GM18502 (cell line): ENCODE results near the gene PDCD1LG2.

Experiments used
- ATAC-seq: cut with Tn5 transposase; IDR thresholded peaks from one replicate; pipeline ENCODE4 v1.9.1; 2021; ENCODE audit warnings: mild to moderate bottlenecking; ENCODE audit not compliant: unreplicated experiment, poor library complexity

Gene PDCD1LG2

DNA sequence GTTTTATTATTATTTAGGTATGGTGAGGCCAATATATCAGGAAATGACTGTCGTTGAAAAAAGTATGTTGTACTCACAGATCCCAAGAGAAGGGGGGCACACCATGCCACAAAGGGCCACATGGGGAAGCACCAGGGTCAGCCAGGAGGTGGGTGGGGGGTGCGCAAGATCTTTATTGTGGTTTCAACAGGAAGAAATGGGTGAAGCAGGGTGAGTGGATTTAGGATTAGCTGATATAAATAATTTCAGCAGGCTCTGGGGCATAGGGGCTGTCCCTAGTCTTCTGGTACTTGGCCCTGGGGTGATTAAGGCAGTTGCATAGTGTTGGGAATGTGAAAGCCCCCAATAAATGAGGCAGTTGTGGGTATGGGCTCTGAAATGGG, 8.6 kb downstream of the PDCD1LG2 start:
- peak; percentile 32 for ATAC-seq

DNA sequence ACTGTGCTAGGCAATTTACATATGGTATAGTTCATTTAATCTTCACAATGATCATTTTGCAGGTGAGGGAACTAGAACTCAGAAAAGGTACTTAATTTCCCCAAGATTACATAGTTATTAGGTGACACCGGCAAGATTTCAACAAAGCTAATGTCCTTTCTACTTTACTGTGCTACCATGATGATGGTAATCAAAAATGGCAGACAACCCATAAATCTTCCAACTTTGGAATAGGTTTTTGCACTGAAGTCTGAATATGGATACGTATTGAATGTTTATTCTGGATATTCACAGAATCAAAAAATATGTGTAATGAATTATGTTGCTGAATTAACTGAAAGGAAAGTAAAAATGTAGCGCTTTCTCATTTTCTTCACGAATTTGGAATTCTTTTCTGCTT, 13.8 kb downstream of the PDCD1LG2 start:
- no peak for ATAC-seq

DNA sequence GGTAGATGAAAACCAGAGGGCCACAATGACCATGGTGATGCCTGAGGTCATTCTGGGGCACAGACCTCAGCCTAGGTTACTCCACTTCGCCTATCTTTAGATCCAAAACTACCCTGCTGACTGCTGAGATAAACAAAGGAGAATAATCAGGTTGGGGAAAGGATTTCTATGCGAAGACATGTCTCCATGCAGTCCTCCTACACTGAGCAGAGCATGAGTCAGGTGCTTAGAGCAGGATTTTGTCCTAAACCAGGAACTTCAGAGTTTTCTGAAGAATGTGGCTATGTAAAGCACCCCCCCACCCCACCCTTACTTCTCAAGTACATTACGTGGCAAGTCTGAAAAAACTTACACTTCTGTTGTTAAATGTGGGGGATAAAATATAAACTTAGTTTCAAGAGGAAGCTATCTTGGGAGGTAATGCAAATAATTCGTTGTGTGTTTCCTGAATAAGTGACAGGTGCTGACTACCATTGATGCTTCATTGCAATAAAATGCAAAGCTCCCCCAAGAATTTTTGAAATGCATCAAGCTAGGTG, 19.4 kb downstream of the PDCD1LG2 start:
- peak; percentile 71 for ATAC-seq

DNA sequence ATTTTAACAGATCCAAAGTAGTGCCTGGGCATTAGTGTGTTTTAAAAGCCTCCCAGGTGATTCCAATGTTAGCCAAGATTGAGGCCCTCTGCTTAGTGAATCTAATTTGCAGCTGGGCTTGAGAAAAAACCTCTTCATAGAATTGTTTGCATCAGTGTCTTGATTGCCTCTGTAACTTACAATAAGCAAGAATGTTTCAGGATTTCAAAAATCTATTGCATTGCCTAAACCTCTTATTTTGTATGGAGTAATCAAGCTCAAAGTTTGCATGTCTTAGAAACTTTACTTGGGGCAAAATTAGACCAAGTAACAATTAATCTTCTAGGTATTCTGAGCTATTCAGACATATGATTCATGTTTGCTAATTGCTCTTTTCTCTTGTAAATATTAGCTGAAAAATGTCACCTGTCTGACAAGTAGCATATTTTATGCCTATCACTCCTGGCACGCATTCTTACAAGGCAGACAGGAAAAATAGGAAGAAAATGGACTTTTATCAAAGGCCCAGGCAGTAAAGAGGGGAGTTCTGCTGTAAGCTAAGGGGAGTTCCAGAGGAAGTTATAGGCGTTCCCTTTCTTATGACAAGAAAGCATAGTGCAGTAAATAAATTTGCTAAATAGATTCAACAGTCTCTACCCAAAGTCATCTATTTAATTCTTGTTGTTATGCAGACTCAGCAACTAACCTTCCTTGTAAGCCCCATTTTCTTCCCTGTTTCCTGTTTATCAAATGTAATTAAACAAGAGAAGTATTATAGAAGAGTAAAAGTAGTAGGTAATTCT, 21.0 kb downstream of the PDCD1LG2 start:
- ATAC-seq: no peak

DNA sequence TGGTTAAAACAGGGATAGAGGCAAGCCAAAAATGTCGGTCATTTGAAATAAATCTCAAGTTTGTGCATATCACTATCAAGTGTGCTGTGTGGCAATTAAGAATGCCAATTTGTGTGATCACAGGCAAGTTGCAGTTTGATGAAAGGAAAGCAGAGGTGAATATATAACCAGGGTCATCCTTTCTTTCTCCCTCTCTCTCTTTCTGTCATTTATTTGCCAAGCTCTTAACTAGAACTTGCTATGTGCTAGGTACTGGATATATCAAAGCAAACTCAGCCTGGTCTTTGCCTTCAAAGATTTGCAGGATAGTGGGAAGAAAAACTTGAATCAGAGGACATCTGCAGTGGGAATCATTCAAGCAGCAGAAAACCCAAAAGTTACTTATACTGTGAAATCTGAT, 22.0 kb downstream of the PDCD1LG2 start:
- ATAC-seq: no peak

DNA sequence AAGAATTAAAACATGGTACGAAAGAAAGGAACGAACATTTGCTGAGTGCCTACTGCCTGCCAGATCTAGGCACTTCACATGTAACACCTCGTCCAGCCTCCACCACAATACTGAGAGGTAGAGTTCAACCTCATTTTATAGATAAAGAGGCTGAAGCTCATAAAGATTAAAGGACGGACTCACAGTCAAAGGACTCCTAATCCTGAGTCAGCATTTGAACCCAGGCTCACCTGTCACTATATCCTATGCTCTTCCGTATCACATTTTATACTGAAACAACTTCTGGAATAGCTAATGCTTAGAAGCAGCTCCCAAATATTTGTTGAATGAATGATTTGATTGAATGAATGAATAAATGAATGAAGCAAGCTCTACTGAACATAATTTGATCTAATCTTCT, 22.5 kb downstream of the PDCD1LG2 start:
- ATAC-seq: no peak

DNA sequence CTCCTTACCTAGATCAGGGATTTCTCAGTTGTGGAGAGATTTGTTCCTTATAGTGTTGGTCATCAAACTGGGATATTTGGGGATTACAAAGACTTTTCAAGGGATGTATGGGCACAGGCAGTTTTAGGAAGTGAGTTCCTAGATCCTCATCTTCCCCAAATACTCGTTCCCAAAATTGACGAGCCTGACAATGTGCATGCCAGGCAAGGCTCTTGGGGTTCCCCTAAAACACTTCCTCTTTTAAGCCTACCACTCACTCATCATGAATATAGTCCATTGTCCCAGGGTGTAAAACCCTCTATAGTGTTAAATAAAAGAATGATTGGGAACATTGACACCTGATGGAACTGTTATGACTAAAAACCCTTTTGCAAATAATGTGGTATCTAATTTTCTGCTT, 26.4 kb downstream of the PDCD1LG2 start:
- peak; percentile 77 for ATAC-seq

DNA sequence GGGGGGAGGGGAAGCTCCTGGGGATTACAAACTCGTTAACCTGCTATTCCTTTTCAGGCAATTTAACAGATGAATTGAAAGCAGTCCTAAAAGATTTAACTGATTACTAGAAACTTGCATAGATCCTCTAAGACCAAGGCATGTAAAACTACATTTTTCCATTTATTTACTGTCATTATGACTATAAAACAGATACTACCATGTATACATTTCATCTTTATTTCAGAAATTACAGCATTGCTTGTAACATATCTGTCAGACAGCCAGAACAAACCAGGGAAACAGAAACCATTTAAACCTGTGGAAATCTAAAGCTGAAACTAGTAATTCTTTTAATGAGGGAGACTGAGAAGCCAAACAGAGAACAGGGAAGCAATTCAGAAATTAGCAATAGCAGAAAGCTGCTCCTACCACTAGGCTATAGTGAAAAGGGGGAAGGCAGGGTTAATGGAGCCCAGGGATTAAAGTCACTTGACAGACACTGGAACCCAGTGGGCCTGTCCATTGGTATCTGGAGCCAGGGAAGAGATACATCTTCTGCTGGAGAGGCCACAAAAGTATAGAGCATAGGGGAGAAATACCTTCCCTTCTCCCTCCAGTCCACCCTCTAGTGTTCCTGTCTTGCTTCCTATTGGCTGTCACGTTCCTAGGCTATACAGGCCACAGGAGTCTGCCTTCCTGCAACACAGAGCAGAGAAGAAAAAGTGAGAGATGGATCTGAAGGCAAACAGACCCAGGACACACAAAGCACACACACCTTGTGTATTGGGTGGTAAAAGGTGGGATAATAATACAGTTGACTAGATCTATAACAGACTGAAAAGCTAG, 33.8 kb downstream of the PDCD1LG2 start:
- ATAC-seq: no peak

DNA sequence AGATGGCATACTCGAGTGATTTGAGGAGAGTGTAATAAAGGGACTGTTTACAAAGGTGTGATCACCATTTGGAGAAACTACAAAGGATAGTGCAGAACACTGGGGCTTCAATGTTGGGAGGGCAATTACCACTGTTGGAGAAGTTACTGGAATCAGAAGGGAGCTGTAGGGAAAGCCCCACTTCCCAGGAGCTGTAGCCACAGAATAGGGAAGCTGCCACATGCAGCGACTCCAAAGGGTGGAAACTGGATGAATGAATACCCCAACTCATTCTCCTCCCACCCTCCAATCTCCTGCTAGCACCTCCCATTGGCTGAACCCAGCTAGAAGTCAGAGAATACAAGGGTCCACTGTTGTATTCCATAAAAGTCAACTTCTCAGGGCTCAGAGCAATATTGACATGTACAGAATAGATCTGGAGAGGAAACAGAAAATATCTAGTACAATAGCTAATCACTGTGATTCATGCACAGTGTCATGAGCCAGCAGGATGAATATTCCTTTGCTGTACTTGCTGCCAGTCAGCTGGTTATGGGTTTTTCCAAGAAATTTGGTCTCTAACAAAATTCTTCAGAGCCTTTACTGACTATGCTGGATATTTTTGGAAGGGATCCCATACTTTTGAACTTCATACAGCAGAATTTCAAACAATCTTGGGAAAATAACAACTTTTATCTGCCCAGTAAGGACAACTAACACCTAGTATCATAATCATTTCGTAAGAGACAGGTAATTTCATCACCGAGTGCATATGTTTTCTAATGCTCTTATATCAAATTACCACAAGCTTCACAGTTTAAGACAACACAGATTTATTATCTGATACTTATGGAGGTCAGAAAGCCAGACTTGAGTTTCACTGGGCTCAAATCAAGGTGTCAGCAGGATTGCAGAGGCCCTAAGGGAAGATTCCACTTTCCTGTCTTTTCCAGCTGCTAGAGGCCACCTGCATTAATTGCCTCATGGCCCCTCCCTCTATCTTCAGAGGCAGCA, 39.6 kb downstream of the PDCD1LG2 start:
- no peak for ATAC-seq

DNA sequence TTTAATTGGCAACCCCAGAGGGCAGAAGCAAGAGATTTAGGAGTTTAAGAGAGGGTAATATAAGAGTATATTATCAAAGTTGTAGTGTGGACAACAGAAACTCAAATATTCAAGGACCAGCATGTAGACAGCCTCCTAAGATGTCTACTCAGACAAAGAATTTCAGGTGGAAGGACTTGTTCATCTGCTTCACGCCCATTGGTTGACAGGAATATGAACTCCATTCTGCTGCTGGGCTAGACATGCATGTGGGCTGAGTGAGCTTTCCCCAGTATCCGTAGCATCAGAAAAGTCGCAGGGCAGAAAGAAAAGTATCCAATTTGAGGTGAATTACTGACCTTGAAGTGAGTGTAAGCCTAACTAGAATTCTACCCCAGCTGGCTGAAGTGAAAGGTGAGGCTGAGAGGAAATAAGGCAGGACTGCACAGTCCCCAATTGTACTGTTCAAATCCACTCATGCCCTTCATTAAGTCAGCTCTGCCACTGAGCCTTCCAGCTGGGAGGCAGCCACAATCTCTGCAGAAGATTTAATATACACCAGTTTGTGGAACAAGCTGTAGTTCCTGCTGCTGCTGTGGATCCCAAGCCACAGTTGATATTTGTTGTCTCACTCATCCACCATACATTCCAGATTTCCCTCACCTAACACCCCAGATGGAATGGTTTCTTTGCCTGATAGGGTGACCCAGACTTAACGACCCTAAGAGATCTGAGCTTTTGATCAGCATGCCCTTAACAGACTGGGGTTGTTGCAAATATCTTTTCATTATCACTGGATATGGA, 41.2 kb downstream of the PDCD1LG2 start:
- ATAC-seq: no peak

DNA sequence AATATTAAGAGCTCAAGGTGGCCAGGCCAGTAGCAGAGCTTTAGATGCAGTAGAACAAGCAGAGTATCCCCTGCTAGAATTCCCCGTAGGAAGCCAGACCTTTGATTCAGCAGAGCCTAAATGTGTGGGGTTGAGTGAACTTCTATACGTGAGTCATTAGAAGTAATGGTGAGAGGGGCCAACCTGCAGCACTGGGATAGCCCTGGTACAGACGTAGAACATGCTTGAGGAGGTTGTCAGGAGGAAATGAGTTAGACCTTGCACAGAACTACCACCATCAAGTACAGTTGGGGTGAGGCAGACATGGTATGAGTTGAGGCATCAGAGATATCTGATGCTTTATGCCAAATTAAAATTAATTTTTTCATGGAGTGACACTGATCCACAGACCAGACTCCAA, 42.0 kb downstream of the PDCD1LG2 start:
- ATAC-seq: no peak

DNA sequence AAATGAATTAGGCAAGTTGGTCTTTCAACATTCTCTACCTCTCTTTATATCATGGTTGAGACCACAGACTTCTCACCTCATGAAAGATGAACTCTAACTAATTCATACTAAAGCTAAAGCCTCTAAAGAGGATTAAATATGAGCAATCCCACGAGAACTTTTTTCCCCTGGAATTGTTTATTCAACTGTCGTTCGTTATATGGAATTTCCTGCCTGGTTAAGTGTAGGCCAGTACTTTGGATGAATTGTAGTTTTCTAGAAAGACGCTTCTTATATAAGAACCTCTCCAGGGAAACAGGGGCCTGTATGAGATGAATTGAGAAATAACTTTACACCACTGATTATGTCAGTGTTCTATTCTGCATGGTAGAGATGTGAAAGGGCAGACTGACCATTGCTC, 42.9 kb downstream of the PDCD1LG2 start:
- ATAC-seq: no peak

DNA sequence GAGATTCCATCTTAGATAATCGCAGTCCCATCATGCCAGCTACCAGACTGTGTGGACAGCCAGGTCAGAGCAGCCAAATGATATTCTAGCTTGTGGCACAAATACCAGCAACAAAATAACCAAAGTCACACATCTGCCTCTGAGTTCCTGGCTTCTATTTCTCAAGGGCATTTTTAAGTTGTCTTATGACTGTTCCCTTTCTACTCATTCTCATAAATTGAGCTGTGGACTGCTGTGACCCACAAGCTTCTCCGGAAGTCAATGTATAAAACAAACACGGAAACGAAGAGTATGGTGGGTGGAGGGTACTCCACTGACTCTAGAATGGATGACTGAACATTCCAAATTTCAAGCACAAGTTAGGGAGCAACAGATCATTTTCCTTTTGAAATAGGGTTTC, 43.9 kb downstream of the PDCD1LG2 start:
- ATAC-seq: peak; percentile 82

DNA sequence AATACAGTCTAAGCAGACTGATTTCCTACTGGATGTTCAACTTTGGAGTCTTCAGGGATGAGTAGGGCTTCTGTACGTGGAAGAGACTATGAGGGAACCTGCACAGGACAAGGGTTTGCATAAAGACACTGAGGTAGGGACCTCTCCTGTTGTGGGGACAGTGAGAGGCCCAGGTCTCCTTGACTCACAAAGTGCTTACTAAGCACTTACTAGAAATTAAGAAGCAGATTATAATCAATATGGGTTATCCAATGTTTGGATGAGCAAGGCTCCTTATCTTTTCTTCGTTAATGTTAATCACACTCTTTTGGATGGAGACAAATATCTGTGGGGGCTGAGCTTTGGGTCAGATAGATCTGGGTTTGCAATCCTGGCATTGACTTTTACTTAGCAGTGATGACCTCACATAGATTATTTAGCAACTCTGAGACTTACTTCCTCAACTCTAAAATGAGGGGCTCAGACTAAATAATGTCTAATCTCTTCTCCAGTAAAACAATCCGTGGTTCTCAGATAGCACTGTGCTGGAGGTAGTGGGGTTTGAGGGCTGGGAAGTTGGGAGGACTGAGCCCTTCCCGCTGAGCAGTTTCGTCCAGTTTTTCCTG, 45.9 kb downstream of the PDCD1LG2 start:
- no peak for ATAC-seq

DNA sequence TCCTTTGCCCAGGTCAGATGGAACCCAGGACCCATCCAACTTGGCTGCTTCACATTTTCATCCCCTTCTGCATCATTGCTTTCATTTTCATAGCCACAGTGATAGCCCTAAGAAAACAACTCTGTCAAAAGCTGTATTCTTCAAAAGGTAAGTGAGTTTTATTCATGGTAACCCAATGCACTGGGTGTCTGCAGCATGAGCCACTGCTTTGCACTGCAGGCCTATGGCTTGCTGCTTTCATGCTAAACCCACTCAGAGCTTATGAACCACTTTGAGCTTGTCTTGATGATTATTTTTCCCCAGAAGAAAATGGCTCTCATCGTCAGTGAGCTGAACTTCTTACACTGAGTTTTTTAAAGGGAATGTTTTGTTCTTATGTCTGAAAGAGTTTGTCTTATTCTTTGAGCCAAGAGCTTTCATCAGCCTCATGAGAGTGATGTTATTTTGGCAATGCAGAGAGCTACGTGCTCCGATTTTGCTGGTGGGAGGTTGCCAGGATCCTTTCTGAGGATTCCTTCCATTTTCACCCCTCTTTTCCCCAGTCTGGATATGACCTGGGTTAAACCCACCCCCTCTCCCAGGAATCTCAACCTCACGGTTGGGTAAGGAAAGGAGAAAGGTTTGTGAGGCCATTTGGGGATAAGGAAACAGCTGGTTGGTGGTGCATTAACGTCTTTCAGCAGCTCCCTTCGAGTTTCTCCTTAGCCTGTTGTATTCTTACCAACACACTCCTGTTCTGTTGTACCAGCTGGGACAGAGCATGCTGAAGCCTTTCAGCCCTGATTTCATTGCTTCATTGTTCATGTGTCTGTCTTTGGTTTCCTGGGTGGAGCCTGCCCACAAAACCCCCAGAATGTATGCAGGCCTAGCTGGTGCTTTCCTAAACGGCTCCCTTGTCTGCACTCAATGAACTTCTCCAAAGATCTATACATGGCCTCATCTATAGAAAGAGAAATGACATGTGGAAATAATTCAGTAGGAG, 47.6 kb downstream of the PDCD1LG2 start:
- ATAC-seq: peak; percentile 73

DNA sequence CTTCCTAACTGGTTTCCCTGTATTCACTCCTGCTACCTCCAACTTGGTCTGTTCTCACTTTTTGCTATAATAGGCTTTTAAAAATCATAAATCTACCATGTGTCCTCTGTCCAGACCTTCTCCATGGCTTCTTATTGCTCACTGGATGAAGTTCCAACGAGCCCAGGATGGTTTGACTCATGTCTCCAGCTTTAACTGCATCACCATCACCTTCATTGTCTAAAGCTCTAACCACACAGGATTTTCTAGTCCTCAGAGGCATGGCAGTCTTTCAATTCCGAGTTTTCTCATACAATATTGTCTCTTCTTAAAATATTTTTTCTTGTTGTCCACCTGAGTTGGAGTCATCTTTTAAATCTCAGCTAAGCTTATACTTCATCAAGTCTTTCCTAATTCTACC, 49.3 kb downstream of the PDCD1LG2 start:
- ATAC-seq: no peak

DNA sequence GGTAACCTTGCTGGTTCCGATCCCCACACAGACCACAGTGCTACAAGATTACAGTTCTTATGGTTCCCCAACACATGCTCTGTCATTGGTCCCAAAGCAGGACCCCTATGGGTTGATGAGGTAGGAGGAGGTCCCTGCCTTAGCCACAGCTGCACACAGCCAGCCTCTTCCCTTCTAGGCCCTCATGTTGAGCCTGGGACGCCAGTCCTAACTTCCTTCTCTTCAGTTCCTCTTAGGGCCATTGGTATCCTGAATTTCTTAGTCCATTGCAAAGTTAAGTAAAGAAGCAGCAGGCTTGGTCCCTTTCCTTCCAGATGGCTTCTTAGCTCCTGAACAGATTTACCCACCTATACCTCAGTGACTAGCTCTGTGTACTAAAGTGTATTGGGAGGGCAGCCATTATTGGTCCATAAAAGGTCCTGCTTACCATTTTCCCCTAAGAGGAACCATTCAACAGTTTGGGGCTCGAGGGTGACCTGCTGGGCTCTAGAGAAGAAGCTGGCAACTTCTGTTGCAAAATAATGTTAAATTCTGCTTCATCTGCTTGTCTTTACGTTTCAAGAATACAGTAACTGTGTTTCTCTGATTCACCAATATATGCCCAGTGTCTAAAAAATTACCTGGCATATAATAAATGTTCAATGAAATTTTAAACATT, 50.2 kb downstream of the PDCD1LG2 start:
- ATAC-seq: no peak
